Karpas-422 (cell line): Measurements from ENCODE around the gene ATF7. TPM values are rescaled to one million over a fixed set of nuclear protein-coding genes. Genes with fewer than 3 reads are reported as not detected.
A peak's percentile ranks its signal among the peaks of the same experiment; 100 is the strongest.
"Not testable (repeated sequence)": the region's sequence is repeated elsewhere in the genome, so short reads cannot be mapped to it uniquely, and the experiment has no call there.

Experiments used
- DNase-seq: peaks from one replicate; pipeline ENCODE4 v3.0.0-alpha.2; 2015
- H2AFZ ChIP-seq: fragments of 200-600 bp; sonication (generic); 2 replicates; pipeline ENCODE4 v1.6.1; 2014; ENCODE audit warnings: antibody characterized with exemption, low read length, mixed read lengths
- H3K27ac ChIP-seq: fragments of 200-600 bp; sonication (generic); 2 replicates; pipeline ENCODE4 v1.5.1; 2014; ENCODE audit warnings: mild to moderate bottlenecking, low read length, moderate library complexity
- H3K27me3 ChIP-seq: fragments of 200-600 bp; sonication (generic); 2 replicates; pipeline ENCODE4 v1.6.1; 2014; ENCODE audit warnings: low read length, mixed read lengths
- H3K36me3 ChIP-seq: fragments of 200-600 bp; sonication (generic); 2 replicates; pipeline ENCODE4 v1.6.1; 2014; ENCODE audit warnings: low read length, mixed read lengths; ENCODE audit not compliant: insufficient read depth
- H3K4me1 ChIP-seq: fragments of 200-600 bp; sonication (generic); 2 replicates; pipeline ENCODE4 v1.6.1; 2014; ENCODE audit warnings: mild to moderate bottlenecking, low read length, mixed read lengths
- H3K4me2 ChIP-seq: fragments of 200-600 bp; sonication (generic); 2 replicates; pipeline ENCODE4 v1.6.1; 2014; ENCODE audit warnings: low read length, low read depth, mild to moderate bottlenecking; ENCODE audit not compliant: poor library complexity, severe bottlenecking
- H3K4me3 ChIP-seq: fragments of 200-600 bp; sonication (generic); 2 replicates; pipeline ENCODE4 v1.5.1; 2014; ENCODE audit warnings: mild to moderate bottlenecking, antibody characterized with exemption, low read length, mixed read lengths
- H3K79me2 ChIP-seq: fragments of 200-600 bp; sonication (generic); 2 replicates; pipeline ENCODE4 v1.6.1; 2014; ENCODE audit warnings: mild to moderate bottlenecking, low read length, mixed read lengths
- H3K9ac ChIP-seq: fragments of 200-600 bp; sonication (generic); 2 replicates; pipeline ENCODE4 v1.6.0; 2014; ENCODE audit warnings: low read length
- H3K9me2 ChIP-seq: fragments of 200-600 bp; sonication (generic), shearing (Covaris generic); replicated peaks from 2 replicates; pipeline ENCODE4 v1.6.0; 2014; ENCODE audit warnings: mild to moderate bottlenecking, low read length, moderate library complexity; ENCODE audit not compliant: insufficient read depth
- H3K9me3 ChIP-seq: fragments of 300-700, 200-600 bp; sonication (generic); 2 replicates; pipeline ENCODE4 v1.6.1; 2014; ENCODE audit warnings: low read length, mixed read lengths
- H4K20me1 ChIP-seq: fragments of 200-600 bp; sonication (generic); 2 replicates; pipeline ENCODE4 v1.6.1; 2014; ENCODE audit warnings: mild to moderate bottlenecking, antibody characterized with exemption, low read length, low read depth; ENCODE audit not compliant: insufficient read depth
- total RNA-seq: library from RNA; depleted of rRNA; stranded (reverse); fragments of >200 nt; shearing (Covaris generic); gene quantifications from 2 replicates; pipeline ENCODE4 v1.2.3, GENCODE V29; 2014; ENCODE audit warnings: low replicate concordance

Gene ATF7
- total RNA-seq, 1 experiment from 2014 or later = 28.9 TPM

DNA sequence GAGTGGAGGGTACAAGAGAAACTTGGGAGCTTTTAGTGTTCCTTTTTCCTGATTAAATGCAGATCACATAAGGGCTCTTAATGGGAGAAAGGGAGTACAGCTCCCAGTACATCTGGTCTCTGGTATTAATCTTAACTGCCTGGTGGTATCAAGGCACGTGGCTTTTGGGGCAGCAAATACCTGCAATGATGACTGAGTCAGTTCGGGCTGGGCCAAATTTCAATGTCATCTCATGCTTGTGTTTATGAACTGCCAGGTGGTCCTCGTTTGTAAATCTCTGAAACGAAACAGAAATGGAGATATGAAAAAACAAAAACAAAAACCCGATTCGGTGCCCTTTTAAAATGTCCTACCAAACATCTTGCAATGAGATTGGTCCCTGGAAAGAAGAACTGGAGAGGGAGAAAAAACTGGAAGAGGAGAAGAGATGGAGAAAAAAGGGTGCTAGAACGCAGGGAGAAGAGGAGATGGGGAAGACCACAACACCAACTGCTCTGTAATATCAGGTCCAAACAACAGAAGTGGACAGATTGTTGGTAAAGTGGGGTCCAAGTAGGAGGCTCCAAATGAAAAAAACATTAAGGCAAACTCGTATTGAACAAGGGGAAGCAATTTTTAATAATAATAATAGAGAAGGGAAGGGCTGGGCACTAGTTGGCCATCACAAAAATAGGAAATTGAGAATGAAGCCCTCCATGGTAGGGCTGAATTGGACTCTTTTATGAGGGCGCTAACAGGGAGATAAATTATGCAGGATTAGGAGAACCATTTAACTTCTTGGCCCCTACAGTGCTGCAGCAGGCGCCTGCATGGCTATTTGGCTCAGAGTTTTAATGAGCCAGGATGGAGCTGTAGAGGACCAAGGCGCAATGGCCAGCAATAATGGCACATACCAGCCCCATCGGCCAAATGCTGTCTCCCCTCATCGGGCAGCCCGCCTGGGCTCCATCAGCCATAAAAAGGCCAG, 73.5 kb downstream of the ATF7 start:
- Histone ChIP-seq H3K9me2 (no peaks in the 10 kb centered on the region), H3K4me3 (no peak overlapping the region), H3K9me3 (no peaks in the 10 kb centered on the region), H3K4me1 (no peaks in the 10 kb centered on the region), H3K4me2 (no peak overlapping the region), H3K27ac (no peak overlapping the region), H3K27me3 (no peaks in the 10 kb centered on the region), H4K20me1 (no peaks in the 10 kb centered on the region), H2AFZ (no peak overlapping the region), H3K9ac (no peak overlapping the region), H3K79me2 (peaks cover 27% of the 10 kb centered on the region), H3K36me3 (peaks cover 21% of the 10 kb centered on the region; the same call in 1 of the 2 replicates)
- no peak for DNase-seq

DNA sequence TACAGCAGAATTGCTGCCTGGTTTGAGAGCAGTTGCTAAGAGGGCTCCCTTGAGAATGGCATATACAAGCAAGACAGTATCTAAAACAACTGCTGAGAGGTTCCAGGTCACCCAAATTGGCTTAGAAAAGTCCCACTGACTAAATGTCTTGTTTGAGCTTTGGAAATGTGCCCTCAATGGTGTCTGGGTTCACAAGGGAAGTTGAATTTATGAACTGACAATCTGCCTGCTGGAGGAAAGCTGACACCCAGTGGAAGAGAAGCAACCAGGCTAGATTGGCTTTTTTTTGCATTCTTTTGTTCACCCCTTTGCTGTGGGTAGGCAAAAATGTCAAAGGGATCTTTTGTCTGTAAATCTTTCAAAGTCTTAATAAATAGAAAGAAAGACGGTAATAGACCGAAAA, 74.3 kb downstream of the ATF7 start:
- Histone ChIP-seq H3K27me3 (no peaks in the 10 kb centered on the region), H3K79me2 (peaks cover 21% of the 10 kb centered on the region), H3K4me3 (no peak overlapping the region), H3K4me1 (no peaks in the 10 kb centered on the region), H3K27ac (no peak overlapping the region), H4K20me1 (no peaks in the 10 kb centered on the region), H3K9me3 (no peaks in the 10 kb centered on the region), H3K9ac (no peak overlapping the region), H3K9me2 (no peaks in the 10 kb centered on the region), H3K4me2 (no peak overlapping the region), H3K36me3 (peaks cover 21% of the 10 kb centered on the region; the same call in 1 of the 2 replicates), H2AFZ (no peak overlapping the region)
- no peak for DNase-seq

DNA sequence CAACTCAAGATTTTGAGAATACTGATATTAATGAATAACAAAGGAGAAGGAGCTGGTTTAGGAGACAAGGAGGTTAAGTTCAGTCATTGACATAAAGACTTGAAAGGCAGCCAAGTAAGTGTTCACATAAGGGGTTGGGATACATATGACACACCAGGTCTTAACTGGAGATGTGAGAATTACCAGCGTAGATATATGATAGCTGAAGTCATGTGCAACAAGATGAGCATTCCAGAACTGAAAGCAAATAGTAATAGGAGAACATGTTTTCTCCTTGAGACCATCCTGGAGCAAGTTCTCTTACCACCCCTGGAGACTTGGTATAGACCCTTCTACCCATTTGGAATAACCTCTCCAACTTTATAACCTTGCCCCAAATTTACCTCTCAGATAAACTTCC, 75.6 kb downstream of the ATF7 start:
- Histone ChIP-seq H3K9me2 (no peaks in the 10 kb centered on the region), H3K4me3 (no peak overlapping the region), H3K27ac (no peak overlapping the region), H2AFZ (no peak overlapping the region), H3K79me2 (peaks cover 12% of the 10 kb centered on the region), H3K9ac (no peak overlapping the region), H3K4me1 (peaks cover 1% of the 10 kb centered on the region), H3K9me3 (no peaks in the 10 kb centered on the region), H3K36me3 (peaks cover 21% of the 10 kb centered on the region; the same call in 1 of the 2 replicates), H3K4me2 (no peak overlapping the region), H4K20me1 (no peaks in the 10 kb centered on the region), H3K27me3 (no peaks in the 10 kb centered on the region)
- DNase-seq = no peak

DNA sequence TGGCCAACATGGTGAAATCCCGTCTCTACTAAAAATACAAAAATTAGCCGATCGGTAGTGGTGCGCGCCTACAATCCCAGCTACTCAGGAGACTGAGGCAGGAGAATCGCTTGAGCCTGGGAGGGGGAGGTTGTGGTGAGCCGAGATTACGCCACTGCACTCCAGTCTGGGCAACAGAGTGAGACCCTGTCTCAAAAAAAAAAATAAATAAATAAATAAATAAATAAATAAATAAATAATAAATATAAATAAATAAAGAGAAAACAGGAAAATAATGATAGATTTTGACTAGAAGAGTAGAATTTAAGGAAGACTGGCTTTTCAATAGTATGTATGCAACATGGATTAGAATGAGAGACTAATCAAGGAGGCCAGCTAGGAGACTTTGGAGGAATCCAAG, 76.1 kb downstream of the ATF7 start:
- H3K27ac ChIP-seq, H3K4me1 ChIP-seq, H4K20me1 ChIP-seq, DNase-seq, H2AFZ ChIP-seq, H3K4me2 ChIP-seq, H3K9ac ChIP-seq, H3K27me3 ChIP-seq, H3K9me3 ChIP-seq, H3K9me2 ChIP-seq, H3K4me3 ChIP-seq: not testable (repeated sequence)
- Histone ChIP-seq H3K79me2 (peaks cover 12% of the 10 kb centered on the region), H3K36me3 (peaks cover 21% of the 10 kb centered on the region; the same call in 1 of the 2 replicates)

DNA sequence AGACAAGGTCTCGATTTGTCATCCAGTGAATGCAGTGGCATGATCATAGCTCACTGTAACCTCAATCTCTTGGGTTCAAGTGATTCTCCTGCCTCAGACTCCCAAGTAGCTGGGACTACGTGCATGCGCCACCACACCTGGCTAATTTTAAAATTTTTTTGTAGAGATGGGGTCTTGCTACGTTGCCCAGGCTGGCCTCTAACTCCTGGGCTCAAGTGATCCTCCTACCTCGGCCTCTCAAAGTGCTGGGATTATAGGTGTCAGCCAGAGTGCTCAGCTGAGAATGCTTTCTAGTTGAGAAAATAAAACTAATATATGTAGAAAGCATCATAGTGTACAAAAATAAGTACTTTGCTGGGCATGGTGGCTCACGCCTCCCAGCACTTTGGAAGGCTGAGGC, 77.8 kb downstream of the ATF7 start:
- not testable (repeated sequence) for H3K4me3 ChIP-seq, H3K4me2 ChIP-seq, DNase-seq, H3K27me3 ChIP-seq, H3K9me3 ChIP-seq, H3K9ac ChIP-seq, H2AFZ ChIP-seq, H3K27ac ChIP-seq, H3K79me2 ChIP-seq, H3K9me2 ChIP-seq, H4K20me1 ChIP-seq
- Histone ChIP-seq H3K4me1 (peaks cover 22% of the 10 kb centered on the region), H3K36me3 (peaks cover 21% of the 10 kb centered on the region; the same call in 1 of the 2 replicates)

DNA sequence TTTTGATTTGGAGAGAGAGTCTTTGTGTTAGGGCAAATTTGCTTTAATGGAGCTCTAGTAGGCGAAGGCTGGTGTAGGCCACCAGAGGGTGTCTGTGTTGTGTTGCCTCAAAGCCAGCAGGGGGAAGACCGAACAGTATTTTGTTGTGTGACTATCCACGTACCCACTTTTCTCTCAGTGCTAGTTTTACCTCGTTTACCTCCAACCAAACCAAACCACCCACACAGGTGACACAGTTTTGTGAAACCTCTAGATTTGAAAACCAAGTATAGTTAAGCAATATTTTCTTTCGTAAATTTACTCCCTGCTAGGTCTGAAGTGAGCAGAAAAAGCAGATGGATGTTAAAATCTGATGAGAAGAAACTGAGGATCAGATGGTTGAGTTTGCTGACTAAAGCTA, 82.6 kb downstream of the ATF7 start:
- Histone ChIP-seq H3K36me3 (peaks cover 25% of the 10 kb centered on the region), H3K4me3 (peak overlapping the region; percentile 8; the same call in 1 of the 2 replicates), H3K4me2 (peak overlapping the region; percentile 30), H3K4me1 (peaks cover 29% of the 10 kb centered on the region), H3K9ac (peak overlapping the region; percentile 25), H3K9me3 (no peaks in the 10 kb centered on the region), H3K79me2 (no peaks in the 10 kb centered on the region), H3K27me3 (no peaks in the 10 kb centered on the region), H4K20me1 (no peaks in the 10 kb centered on the region), H2AFZ (no peak overlapping the region), H3K9me2 (no peaks in the 10 kb centered on the region), H3K27ac (peak overlapping the region; percentile 85)
- peak; percentile 88 for DNase-seq

DNA sequence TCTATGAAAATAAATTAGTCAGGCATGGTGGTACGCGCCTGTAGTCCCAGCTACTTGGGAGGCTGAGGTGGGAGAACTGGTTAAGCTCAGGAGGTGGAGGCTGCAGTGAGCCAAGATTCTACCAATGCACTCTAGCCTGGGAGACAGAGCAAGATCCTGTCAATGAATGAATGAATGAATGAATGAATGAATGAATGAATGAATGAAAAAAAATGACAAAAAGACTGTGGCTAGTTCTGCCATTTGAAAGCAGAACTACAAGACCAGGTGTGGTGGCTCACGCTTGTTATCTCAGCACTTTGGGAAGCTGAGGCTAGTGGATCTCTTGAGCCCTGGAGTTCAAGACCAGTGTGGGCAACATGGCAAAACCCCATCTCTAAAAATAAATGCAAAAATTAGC, 86.7 kb downstream of the ATF7 start:
- no peaks in the 10 kb centered on the region for H4K20me1 ChIP-seq
- H2AFZ ChIP-seq = no peak overlapping the region
- H3K9me3 ChIP-seq = no peaks in the 10 kb centered on the region
- H3K36me3 ChIP-seq = peaks cover 44% of the 10 kb centered on the region
- no peak overlapping the region for H3K27ac ChIP-seq
- no peak overlapping the region for H3K9ac ChIP-seq
- no peaks in the 10 kb centered on the region for H3K79me2 ChIP-seq
- no peak overlapping the region for H3K4me2 ChIP-seq
- no peak for DNase-seq
- H3K4me3 ChIP-seq = no peak overlapping the region
- H3K27me3 ChIP-seq = no peaks in the 10 kb centered on the region
- no peaks in the 10 kb centered on the region for H3K9me2 ChIP-seq
- peaks cover 17% of the 10 kb centered on the region for H3K4me1 ChIP-seq

DNA sequence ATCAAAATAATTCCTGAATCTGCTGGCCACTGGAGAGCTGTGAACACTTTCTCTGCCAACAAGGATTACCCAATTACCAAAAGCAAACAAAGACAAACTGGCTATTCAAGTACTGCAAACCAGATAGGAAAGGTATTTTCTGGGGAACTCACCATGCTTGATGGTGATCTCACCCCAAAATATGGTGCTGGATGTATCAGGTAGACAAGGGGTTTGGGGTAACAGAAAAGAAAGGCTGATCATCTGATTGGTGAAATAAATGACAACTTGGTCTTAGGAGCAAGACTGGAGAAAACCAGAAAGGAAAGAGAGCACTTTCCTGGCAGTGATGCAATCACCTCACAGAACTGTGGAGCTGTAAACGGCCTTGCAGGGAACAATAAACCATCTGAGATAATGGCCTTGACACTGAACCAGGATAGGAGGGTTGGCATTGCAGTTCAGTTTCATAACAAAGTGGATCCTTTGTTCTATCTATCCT, 87.9 kb downstream of the ATF7 start:
- no peak overlapping the region for H3K27ac ChIP-seq
- peaks cover 52% of the 10 kb centered on the region for H3K36me3 ChIP-seq
- H3K9me3 ChIP-seq = no peaks in the 10 kb centered on the region
- no peaks in the 10 kb centered on the region for H3K79me2 ChIP-seq
- no peak overlapping the region for H3K9ac ChIP-seq
- H4K20me1 ChIP-seq = no peaks in the 10 kb centered on the region
- peaks cover 7% of the 10 kb centered on the region; the same call in 1 of the 2 replicates for H3K4me1 ChIP-seq
- no peaks in the 10 kb centered on the region for H3K27me3 ChIP-seq
- H3K4me2 ChIP-seq = no peak overlapping the region
- H2AFZ ChIP-seq = no peak overlapping the region
- no peaks in the 10 kb centered on the region for H3K9me2 ChIP-seq
- H3K4me3 ChIP-seq = no peak overlapping the region
- DNase-seq = no peak
